ENCODE data around the gene DRD2. TPM values are rescaled to one million over a fixed set of nuclear protein-coding genes. Genes with fewer than 3 reads are reported as not detected.

Gene DRD2
- total and polyA plus RNA-seq, 2 of the 13 experiments (the other 11 are each of a cell fraction or from before 2014, with no cell fraction given): not detected

- TF ChIP-seq KDM5B (CRISPR knock-in tag; IDR thresholded peaks at IDR 0.05; ENCODE audit: borderline replicate concordance) (peak; percentile 29; the same call in 1 of the 2 replicates), ZNF441 (CRISPR knock-in tag; IDR thresholded peaks at IDR 0.05; ENCODE audit: borderline replicate concordance) (peak; percentile 68; the same call in 1 of the 2 replicates)
- TF ChIP-seq, protein P1, sequence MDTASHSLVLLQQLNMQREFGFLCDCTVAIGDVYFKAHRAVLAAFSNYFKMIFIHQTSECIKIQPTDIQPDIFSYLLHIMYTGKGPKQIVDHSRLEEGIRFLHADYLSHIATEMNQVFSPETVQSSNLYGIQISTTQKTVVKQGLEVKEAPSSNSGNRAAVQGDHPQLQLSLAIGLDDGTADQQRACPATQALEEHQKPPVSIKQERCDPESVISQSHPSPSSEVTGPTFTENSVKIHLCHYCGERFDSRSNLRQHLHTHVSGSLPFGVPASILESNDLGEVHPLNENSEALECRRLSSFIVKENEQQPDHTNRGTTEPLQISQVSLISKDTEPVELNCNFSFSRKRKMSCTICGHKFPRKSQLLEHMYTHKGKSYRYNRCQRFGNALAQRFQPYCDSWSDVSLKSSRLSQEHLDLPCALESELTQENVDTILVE (CRISPR knock-in tag; IDR thresholded peaks at IDR 0.05): 0 out of 2 replicates have a peak, but pooled peaks have one; percentile 24
These were observed 637 bp downstream of the DRD2 start (continued) for GRCh38 chr11:113474362-113475159.

GRCh38 chr11:113473983-113474361 is 1.2 kb downstream of the DRD2 start:
- DNase-seq (ENCODE audit: low spot score) (no peak), ATAC-seq (no peak), FAIRE-seq (no peak)
- 17% methylated on average over 1 of the region's 9 CpGs for WGBS (ENCODE audit: low lambda C conversion rate)
- H3K4me2 ChIP-seq (ENCODE audit: low read depth, low read length): no peak overlapping the region
- no peaks in the 10 kb centered on the region for H3K36me3 ChIP-seq (replicated peaks in 1 of 2; ENCODE audit: control insufficient read depth in 1 of 2, insufficient read depth in 2 of 2, low read length in 2 of 2)
- CTCF ChIA-PET (ENCODE audit: low intra/inter-chr PET ratio, low total read pairs): no interaction called here
- no peaks in the 10 kb centered on the region for H3K79me2 ChIP-seq (ENCODE audit: insufficient read depth, low read length)
- peaks cover 2 to 32% of the 10 kb centered on the region in 2 experiments for H3K27me3 ChIP-seq (ENCODE audit: control insufficient read depth in 1 of 2, insufficient read depth in 2 of 2, low read length in 2 of 2)
- no peaks in the 10 kb centered on the region for H4K20me1 ChIP-seq (ENCODE audit: insufficient read depth, low read length)
- intact Hi-C loops (cut with micrococcal nuclease; ENCODE audit: unreplicated experiment) (no loop called here), in situ Hi-C loops (cut with HindIII; ENCODE audit: extremely low pct_ligation_motif_present, low pct_unique_long_range_greater_than_20kb) (no loop called here)
- BruUV-seq (replicated peaks): no TSS peak
- no peak overlapping the region for H2AFZ ChIP-seq (ENCODE audit: low read length)
- H3K9me3 ChIP-seq (ENCODE audit: low read length): no peaks in the 10 kb centered on the region
- H3K4me1 ChIP-seq (ENCODE audit: insufficient read depth, low read length): no peaks in the 10 kb centered on the region
- no peak overlapping the region for H3K9ac ChIP-seq (ENCODE audit: insufficient read depth, low read depth, low read length)
- H3K27ac ChIP-seq (ENCODE audit: extremely low read length, insufficient read depth, low read length): no peak overlapping the region
- POLR2A ChIA-PET: no interaction called here
- H3K4me3 ChIP-seq (replicated peaks in 1 of 3; ENCODE audit: insufficient read depth in 1 of 3, low read depth in 2 of 3, low read length in 3 of 3): no peak overlapping the region
- TF ChIP-seq HNF4G (IDR thresholded peaks at IDR 0.05; ENCODE audit: borderline replicate concordance, low read depth, low read length) (no peak), HNF4G (CRISPR knock-in tag; IDR thresholded peaks at IDR 0.05; ENCODE audit: borderline replicate concordance, low read depth) (no peak), ZBTB44 (CRISPR knock-in tag; IDR thresholded peaks at IDR 0.05) (no peak), ZNF790 (CRISPR knock-in tag; IDR thresholded peaks at IDR 0.05; ENCODE audit: borderline replicate concordance) (no peak), MTERF4 (CRISPR knock-in tag; IDR thresholded peaks at IDR 0.05) (no peak), ZFYVE20 (CRISPR knock-in tag; IDR thresholded peaks at IDR 0.05; ENCODE audit: borderline replicate concordance, low read depth) (no peak), ZBTB2 (CRISPR knock-in tag; IDR thresholded peaks at IDR 0.05; ENCODE audit: low read depth) (no peak), NR2C2 (CRISPR knock-in tag; IDR thresholded peaks at IDR 0.05; ENCODE audit: borderline replicate concordance) (no peak)
- TF ChIP-seq, protein P2, sequence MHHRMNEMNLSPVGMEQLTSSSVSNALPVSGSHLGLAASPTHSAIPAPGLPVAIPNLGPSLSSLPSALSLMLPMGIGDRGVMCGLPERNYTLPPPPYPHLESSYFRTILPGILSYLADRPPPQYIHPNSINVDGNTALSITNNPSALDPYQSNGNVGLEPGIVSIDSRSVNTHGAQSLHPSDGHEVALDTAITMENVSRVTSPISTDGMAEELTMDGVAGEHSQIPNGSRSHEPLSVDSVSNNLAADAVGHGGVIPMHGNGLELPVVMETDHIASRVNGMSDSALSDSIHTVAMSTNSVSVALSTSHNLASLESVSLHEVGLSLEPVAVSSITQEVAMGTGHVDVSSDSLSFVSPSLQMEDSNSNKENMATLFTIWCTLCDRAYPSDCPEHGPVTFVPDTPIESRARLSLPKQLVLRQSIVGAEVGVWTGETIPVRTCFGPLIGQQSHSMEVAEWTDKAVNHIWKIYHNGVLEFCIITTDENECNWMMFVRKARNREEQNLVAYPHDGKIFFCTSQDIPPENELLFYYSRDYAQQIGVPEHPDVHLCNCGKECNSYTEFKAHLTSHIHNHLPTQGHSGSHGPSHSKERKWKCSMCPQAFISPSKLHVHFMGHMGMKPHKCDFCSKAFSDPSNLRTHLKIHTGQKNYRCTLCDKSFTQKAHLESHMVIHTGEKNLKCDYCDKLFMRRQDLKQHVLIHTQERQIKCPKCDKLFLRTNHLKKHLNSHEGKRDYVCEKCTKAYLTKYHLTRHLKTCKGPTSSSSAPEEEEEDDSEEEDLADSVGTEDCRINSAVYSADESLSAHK (CRISPR knock-in tag; IDR thresholded peaks at IDR 0.05; ENCODE audit: borderline replicate concordance): no peak
